Vagina (tissue), 2 donors: ENCODE measurements around the gene SMARCD1. TPM values are rescaled to one million over a fixed set of nuclear protein-coding genes. Genes with fewer than 3 reads are reported as not detected.

Source experiments
- DNase-seq, 2 donors: peaks; one replicate each; pipeline ENCODE4 v3.0.0-alpha.2; 2017; ENCODE audit errors: extremely low spot score in 2 of 2
- H3K27ac ChIP-seq: fragments of 200-600 bp; sonication (generic); one replicate; pipeline ENCODE4 v1.5.1; 2019
- H3K27me3 ChIP-seq: fragments of 200-600 bp; sonication (generic); one replicate; pipeline ENCODE4 v1.5.1; 2019
- H3K36me3 ChIP-seq, 2 donors: fragments of 200-600 bp; sonication (generic); one replicate each; pipeline ENCODE4 v1.5.1; 2017 to 2019
- H3K4me1 ChIP-seq: fragments of 200-600 bp; sonication (generic); one replicate; pipeline ENCODE4 v1.5.1; 2019
- H3K4me3 ChIP-seq, 2 donors: fragments of 200-600 bp; sonication (generic); 1 replicate in 1 of 2; 2 replicates in 1 of 2; pipeline ENCODE4 v1.5.1; 2016 to 2019
- H3K9me3 ChIP-seq: fragments of 200-600 bp; sonication (generic); one replicate; pipeline ENCODE4 v1.5.1; 2019
- CTCF ChIP-seq, 3 experiments: fragments of 450-650 bp in 2 of 3; fragments of 200-600 bp in 1 of 3; sonication (generic) in 1 of 3; IDR thresholded peaks; one replicate each; pipeline ENCODE4 v1.5.1; 2017 to 2019; ENCODE audit warnings: antibody characterized with exemption in 3 of 3, mild to moderate bottlenecking in 2 of 3, moderate library complexity in 2 of 3
- POLR2A ChIP-seq, 2 donors: fragments of 450-650 bp; IDR thresholded peaks; one replicate each; pipeline ENCODE4 v1.6.1; 2017; ENCODE audit warnings: antibody characterized with exemption in 2 of 2, mild to moderate bottlenecking in 2 of 2, moderate library complexity in 2 of 2
- POLR2AphosphoS5 ChIP-seq, 2 donors: sonication (generic); formaldehyde crosslinking; IDR thresholded peaks; one replicate each; pipeline ENCODE4 v1.9.0; 2017; ENCODE audit warnings: antibody characterized with exemption in 2 of 2, mild to moderate bottlenecking in 2 of 2, low read depth in 1 of 2; ENCODE audit not compliant: insufficient read depth in 1 of 2
- intact Hi-C: fragments of 100-400 bp; cut with DNase I; formaldehyde crosslinking; loops from one replicate; pipeline ENCODE4 v1.15.1; 2023
- total RNA-seq: library from RNA; depleted of rRNA; stranded (reverse); fragments of >200 nt; gene quantifications from one replicate; pipeline ENCODE4 v1.2.3, GENCODE V29; 2016

SMARCD1 gene
- total RNA-seq, 1 donor from 2014 or later: 42.2 TPM

- H3K9me3 ChIP-seq: no peaks in the 10 kb centered on the region
- no peak overlapping the region for H3K27ac ChIP-seq
- intact Hi-C loops: no loop called here
- H3K4me1 ChIP-seq: peaks cover 19% of the 10 kb centered on the region
- H3K4me3 ChIP-seq: no peak overlapping the region
- no peak for TF ChIP-seq CTCF (IDR thresholded peaks at IDR 0.05)
- TF ChIP-seq POLR2A (IDR thresholded peaks at IDR 0.05): no peak
- no peak for TF ChIP-seq POLR2AphosphoS5 (IDR thresholded peaks at IDR 0.05; ENCODE audit: insufficient read depth in 1 of 2, low read depth in 1 of 2)
- peaks cover 0 to 14% of the 10 kb centered on the region in 2 donors for H3K36me3 ChIP-seq
- no peaks in the 10 kb centered on the region for H3K27me3 ChIP-seq
- no peak for DNase-seq
These were observed 17.6 kb downstream of the SMARCD1 start for GRCh38 chr12:50102646-50103309.

GRCh38 chr12:50103351-50103750 is 18.2 kb downstream of the SMARCD1 start:
- no peaks in the 10 kb centered on the region for H3K9me3 ChIP-seq
- TF ChIP-seq CTCF (IDR thresholded peaks at IDR 0.05): no peak
- no peak for TF ChIP-seq POLR2AphosphoS5 (IDR thresholded peaks at IDR 0.05; ENCODE audit: insufficient read depth in 1 of 2, low read depth in 1 of 2)
- TF ChIP-seq POLR2A (IDR thresholded peaks at IDR 0.05): no peak
- intact Hi-C loops: no loop called here
- H3K4me1 ChIP-seq: peaks cover 19% of the 10 kb centered on the region
- peaks cover 0 to 8% of the 10 kb centered on the region in 2 donors for H3K36me3 ChIP-seq
- H3K27me3 ChIP-seq: no peaks in the 10 kb centered on the region
- no peak overlapping the region for H3K4me3 ChIP-seq
- DNase-seq: no peak
- no peak overlapping the region for H3K27ac ChIP-seq

GRCh38 chr12:50103767-50104321 is 18.7 kb downstream of the SMARCD1 start, which contains the start of gene GPD1:
Gene GPD1, plus strand, starts transcription at chr12:50104008. Its CDS starts 43 bp downstream, at chr12:50104051.
- TF ChIP-seq CTCF (IDR thresholded peaks at IDR 0.05) (no peak), POLR2A (IDR thresholded peaks at IDR 0.05) (no peak), POLR2AphosphoS5 (IDR thresholded peaks at IDR 0.05; ENCODE audit: insufficient read depth in 1 of 2, low read depth in 1 of 2) (no peak)
- DNase-seq: no peak

GRCh38 chr12:50104417-50105366 is 19.6 kb downstream of the SMARCD1 start:
- intact Hi-C loops: no loop called here
- H3K9me3 ChIP-seq: no peaks in the 10 kb centered on the region
- no peaks in the 10 kb centered on the region for H3K27me3 ChIP-seq
- DNase-seq: no peak
- no peak overlapping the region for H3K4me3 ChIP-seq
- H3K27ac ChIP-seq: no peak overlapping the region
- peaks cover 21% of the 10 kb centered on the region for H3K4me1 ChIP-seq
- no peaks in the 10 kb centered on the region for H3K36me3 ChIP-seq
- no peak for TF ChIP-seq CTCF (IDR thresholded peaks at IDR 0.05)
- TF ChIP-seq POLR2A (IDR thresholded peaks at IDR 0.05): no peak
- TF ChIP-seq POLR2AphosphoS5 (IDR thresholded peaks at IDR 0.05; ENCODE audit: insufficient read depth in 1 of 2, low read depth in 1 of 2): no peak

More at GRCh38 chr12:50103767-50104321, 18.7 kb downstream of the SMARCD1 start, which contains the start of gene GPD1:
- H3K27me3 ChIP-seq: no peaks in the 10 kb centered on the region
- no peaks in the 10 kb centered on the region for H3K9me3 ChIP-seq
- H3K4me3 ChIP-seq: no peak within 1 kb of the TSS
- peaks cover 0 to 3% of the 10 kb centered on the region in 2 donors for H3K36me3 ChIP-seq
- H3K4me1 ChIP-seq: peaks cover 19% of the 10 kb centered on the region
- no peak within 1 kb of the TSS for H3K27ac ChIP-seq
- intact Hi-C loops: no loop called here
